CD14-positive monocyte (primary cell): ENCODE results near the gene CARD9. TPM values are rescaled to one million over a fixed set of nuclear protein-coding genes. Genes with fewer than 3 reads are reported as not detected.

Experiments
- DNase-seq, 3 donors: peaks; one replicate each; pipeline ENCODE4 v3.0.0-alpha.2; 2011 to 2022
- H2AFZ ChIP-seq: 2 replicates; pipeline ENCODE4 v1.6.0; 2012; ENCODE audit warnings: mild to moderate bottlenecking, low read depth, low read length, inconsistent platforms; ENCODE audit not compliant: insufficient read depth, poor library complexity, severe bottlenecking
- H3K27ac ChIP-seq, 2 donors: 1 replicate in 1 of 2; 2 replicates in 1 of 2; pipeline ENCODE4 v1.5.1; 2012 to 2013; ENCODE audit warnings: low read length in 2 of 2, control low read depth in 1 of 2, inconsistent platforms in 1 of 2, low read depth in 1 of 2, mild to moderate bottlenecking in 1 of 2
- H3K27me3 ChIP-seq, 2 donors: one replicate each; pipeline versions ENCODE4 v1.6.0 to v1.6.1; 2011 to 2013; ENCODE audit warnings: low read length in 2 of 2; ENCODE audit not compliant: control insufficient read depth in 2 of 2, insufficient read depth in 2 of 2
- H3K36me3 ChIP-seq, 2 donors: replicated peaks in 1 of 2; 1 replicate in 1 of 2; 2 replicates in 1 of 2; pipeline versions ENCODE4 v1.5.1 to v1.6.1; 2012 to 2013; ENCODE audit warnings: low read length in 2 of 2, control low read depth in 1 of 2, inconsistent platforms in 1 of 2, mild to moderate bottlenecking in 1 of 2; ENCODE audit not compliant: insufficient read depth in 2 of 2, control insufficient read depth in 1 of 2
- H3K4me1 ChIP-seq, 2 donors: 1 replicate in 1 of 2; 2 replicates in 1 of 2; pipeline versions ENCODE4 v1.5.1 to v1.6.1; 2012 to 2013; ENCODE audit warnings: low read length in 2 of 2, control low read depth in 1 of 2, inconsistent platforms in 1 of 2, mild to moderate bottlenecking in 1 of 2, moderate library complexity in 1 of 2; ENCODE audit not compliant: insufficient read depth in 2 of 2, control insufficient read depth in 1 of 2
- H3K4me2 ChIP-seq: replicated peaks from 2 replicates; pipeline ENCODE3; 2012; ENCODE audit warnings: low read length, moderate library complexity, mild to moderate bottlenecking; ENCODE audit not compliant: poor library complexity, severe bottlenecking; ENCODE audit errors: extremely low read depth
- H3K4me3 ChIP-seq, 3 experiments: fragments of 200-600 bp in 1 of 3; sonication (generic) in 1 of 3; replicated peaks in 1 of 3; 1 replicate in 2 of 3; 2 replicates in 1 of 3; pipeline ENCODE4 v1.5.1; 2011 to 2013; ENCODE audit warnings: low read length in 3 of 3, mild to moderate bottlenecking in 3 of 3, control low read depth in 2 of 3, low read depth in 2 of 3, inconsistent platforms in 1 of 3, moderate library complexity in 1 of 3
- H3K79me2 ChIP-seq: 2 replicates; pipeline ENCODE4 v1.6.0; 2012; ENCODE audit warnings: mild to moderate bottlenecking, control low read depth, inconsistent platforms, low read length, moderate library complexity; ENCODE audit not compliant: insufficient read depth
- H3K9ac ChIP-seq: 2 replicates; pipeline ENCODE4 v1.6.0; 2017; ENCODE audit warnings: low read length, mild to moderate bottlenecking; ENCODE audit not compliant: insufficient read depth, poor library complexity, severe bottlenecking
- H3K9me3 ChIP-seq, 2 donors: replicated peaks in 1 of 2; 1 replicate in 1 of 2; 2 replicates in 1 of 2; pipeline versions ENCODE4 v1.5.1 to v1.6.1; 2012 to 2013; ENCODE audit warnings: low read length in 2 of 2, control low read depth in 1 of 2; ENCODE audit not compliant: control insufficient read depth in 1 of 2, insufficient read depth in 1 of 2
- H4K20me1 ChIP-seq: 2 replicates; pipeline ENCODE4 v1.6.0; 2012; ENCODE audit warnings: mild to moderate bottlenecking, low read length, control low read depth, moderate library complexity; ENCODE audit not compliant: insufficient read depth
- H3K27ac Mint-ChIP-seq, 7 donors: one replicate each; pipeline ENCODE4 v1.8.0; 2020; ENCODE audit warnings: mild to moderate bottlenecking in 7 of 7, mixed read lengths in 7 of 7, moderate library complexity in 6 of 7, inconsistent platforms in 2 of 7
- H3K27me3 Mint-ChIP-seq, 3 donors: one replicate each; pipeline ENCODE4 v1.8.0; 2021 to 2022; ENCODE audit warnings: low read depth in 3 of 3, mild to moderate bottlenecking in 3 of 3, mixed read lengths in 3 of 3, moderate library complexity in 3 of 3, inconsistent platforms in 1 of 3
- H3K36me3 Mint-ChIP-seq, 2 donors: one replicate each; pipeline ENCODE4 v1.8.0; 2020; ENCODE audit warnings: mixed read lengths in 2 of 2, inconsistent platforms in 1 of 2, mild to moderate bottlenecking in 1 of 2
- H3K4me1 Mint-ChIP-seq: one replicate; pipeline ENCODE4 v1.8.0; 2020; ENCODE audit warnings: mild to moderate bottlenecking, mixed read lengths
- H3K4me3 Mint-ChIP-seq, 2 donors: one replicate each; pipeline ENCODE4 v1.8.0; 2020; ENCODE audit warnings: mild to moderate bottlenecking in 2 of 2, mixed read lengths in 2 of 2, moderate library complexity in 1 of 2
- H3K9me3 Mint-ChIP-seq, 7 donors: one replicate each; pipeline ENCODE4 v1.8.0; 2020 to 2022; ENCODE audit warnings: mixed read lengths in 7 of 7, mild to moderate bottlenecking in 6 of 7, moderate library complexity in 6 of 7, inconsistent platforms in 2 of 7
- CTCF ChIP-seq: fragments of 200-600 bp; IDR thresholded peaks from one replicate; pipeline ENCODE4 v1.8.0; 2022; ENCODE audit warnings: antibody characterized with exemption, mild to moderate bottlenecking
- WGBS: methylation state at CpG from one replicate; pipeline ENCODE4 v1.1.5; 2013; ENCODE audit warnings: missing lambda C conversion rate; ENCODE audit not compliant: insufficient coverage; 5-methylcytosine and 5-hydroxymethylcytosine counted together
- intact Hi-C, 2 donors: fragments of 100-400 bp; cut with micrococcal nuclease; formaldehyde crosslinking; loops; one replicate each; pipeline versions ENCODE4 v1.15.0 to v1.15.1; 2023
- polyA plus RNA-seq, 3 donors: library from polyadenylated mRNA; depleted of rRNA in 1 of 3; unstranded in 2 of 3; stranded (reverse) in 1 of 3; fragments of 300-500 nt in 2 of 3; fragments of >200 nt in 1 of 3; fragmentation: Illumina TruSeq in 2 of 3; gene quantifications; 1 replicate in 2 of 3; 2 replicates in 1 of 3; pipeline ENCODE4 v1.2.3, GENCODE V29; 2012 to 2021

The CARD9 gene
- polyA plus RNA-seq, 3 donors = 34.3 to 108 (median 41.4) TPM

- H3K27ac ChIP-seq = no peak overlapping the region
- Mint-ChIP-seq H3K27me3 (peaks cover 0 to 2% (median 0%) of the 10 kb centered on the region in 3 donors), H3K9me3 (no peaks in the 10 kb centered on the region), H3K36me3 (peaks cover 63 to 83% of the 10 kb centered on the region in 2 donors), H3K4me1 (peaks cover 6% of the 10 kb centered on the region), H3K4me3 (no peak overlapping the region), H3K27ac (no peak overlapping the region)
- H3K79me2 ChIP-seq = no peaks in the 10 kb centered on the region
- H2AFZ ChIP-seq = no peak overlapping the region
- H3K36me3 ChIP-seq = peaks cover 56 to 91% of the 10 kb centered on the region in 2 donors
- no peak for DNase-seq
- no peak overlapping the region for H3K4me2 ChIP-seq
- no peak for TF ChIP-seq CTCF
- 83% methylated on average over 7 of the region's 14 CpGs for WGBS
- no peaks in the 10 kb centered on the region for H3K9me3 ChIP-seq
- intact Hi-C loops = no loop called here
- H3K4me1 ChIP-seq = no peaks in the 10 kb centered on the region
- H3K4me3 ChIP-seq = no peak overlapping the region
- H3K9ac ChIP-seq = no peak overlapping the region
- no peaks in the 10 kb centered on the region for H3K27me3 ChIP-seq
- no peaks in the 10 kb centered on the region for H4K20me1 ChIP-seq
Observed at GRCh38 chr9:136389396-136389795, 15.9 kb upstream of the CARD9 start.

DNA sequence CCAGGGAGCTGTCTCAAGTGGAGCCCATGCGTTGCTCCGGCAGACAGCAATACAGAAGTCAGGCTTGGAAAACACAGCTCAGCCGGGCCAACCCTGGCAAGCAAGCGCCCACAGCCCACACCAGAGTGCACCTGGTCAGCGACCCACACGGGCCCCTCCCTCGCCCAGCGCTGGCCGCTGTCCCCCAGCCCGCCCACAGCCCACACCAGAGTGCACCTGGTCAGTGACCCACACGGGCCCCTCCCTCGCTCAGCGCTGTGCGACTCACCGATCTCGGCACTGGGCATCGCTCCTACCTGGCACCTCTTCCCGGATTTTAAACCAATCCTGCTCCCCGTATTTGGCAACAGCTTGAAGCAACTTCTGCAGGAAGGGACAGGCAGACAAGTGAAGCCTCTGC, 13.7 kb upstream of the CARD9 start:
- TF ChIP-seq CTCF = no peak
- no peak for DNase-seq
- intact Hi-C loops = no loop called here

More for the DNA sequence above, 13.7 kb upstream of the CARD9 start:
- Mint-ChIP-seq H3K4me3 (no peak overlapping the region), H3K27ac (peak overlapping the region in 1 of 7 donors; percentile 13), H3K9me3 (no peaks in the 10 kb centered on the region), H3K27me3 (peaks cover 0 to 2% (median 0%) of the 10 kb centered on the region in 3 donors), H3K4me1 (peaks cover 6% of the 10 kb centered on the region), H3K36me3 (peaks cover 71 to 82% of the 10 kb centered on the region in 2 donors)
- Histone ChIP-seq H4K20me1 (no peaks in the 10 kb centered on the region), H3K4me1 (no peaks in the 10 kb centered on the region), H3K9me3 (no peaks in the 10 kb centered on the region), H2AFZ (no peak overlapping the region), H3K4me3 (no peak overlapping the region), H3K4me2 (no peak overlapping the region), H3K27me3 (no peaks in the 10 kb centered on the region), H3K79me2 (no peaks in the 10 kb centered on the region), H3K27ac (no peak overlapping the region), H3K36me3 (peaks cover 57 to 92% of the 10 kb centered on the region in 2 donors), H3K9ac (no peak overlapping the region)
- 97% methylated on average over 19 of the region's 19 CpGs for WGBS
